Stomach (tissue), 4 donors: ENCODE results near the gene TFEB.

ENCODE experiments used
- CTCF ChIP-seq, 7 experiments: fragments of 450-650 bp in 4 of 7; fragments of 200-600 bp in 3 of 7; sonication (generic) in 3 of 7; IDR thresholded peaks; one replicate each; pipeline ENCODE4 v1.5.1; 2016 to 2019; ENCODE audit warnings: antibody characterized with exemption in 7 of 7, control low read depth in 2 of 7, mild to moderate bottlenecking in 1 of 7
- POLR2A ChIP-seq, 4 donors: fragments of 450-650 bp; IDR thresholded peaks; one replicate each; pipeline ENCODE4 v1.6.1; 2016; ENCODE audit warnings: antibody characterized with exemption in 4 of 4, control low read depth in 2 of 4, mild to moderate bottlenecking in 1 of 4, moderate library complexity in 1 of 4

GRCh38 chr6:41733360-41733706 lies 2.1 kb downstream of the TFEB start:
- TF ChIP-seq POLR2A (IDR thresholded peaks at IDR 0.05) (no peak), CTCF (IDR thresholded peaks at IDR 0.05) (no peak)
